CD4-positive, CD25-positive, alpha-beta regulatory T cell (primary cell): ENCODE measurements around the gene ZNF835. TPM values are rescaled to one million over a fixed set of nuclear protein-coding genes. Genes with fewer than 3 reads are reported as not detected.

Experiments
- ATAC-seq, 2 donors: fragments of 150-1000 bp; cut with Tn5 transposase; one replicate each; pipeline ENCODE4 v1.10.0; 2021; ENCODE audit warnings: low read depth in 2 of 2, moderate number of reproducible peaks in 2 of 2, moderate library complexity in 1 of 2
- DNase-seq, 3 donors: peaks; one replicate each; pipeline versions ENCODE4 v3.0.0 to v3.0.0-alpha.2; 2012 to 2022; ENCODE audit warnings: mixed read lengths in 1 of 3
- H3K27ac ChIP-seq: one replicate; pipeline ENCODE4 v1.7.0; 2013; ENCODE audit warnings: mild to moderate bottlenecking, low read length; ENCODE audit not compliant: insufficient read depth, poor library complexity, severe bottlenecking
- H3K27me3 ChIP-seq: one replicate; pipeline ENCODE4 v1.7.0; 2013; ENCODE audit warnings: low read length; ENCODE audit not compliant: control insufficient read depth, insufficient read depth
- H3K36me3 ChIP-seq: one replicate; pipeline ENCODE4 v1.7.0; 2013; ENCODE audit warnings: mild to moderate bottlenecking, low read length, moderate library complexity; ENCODE audit not compliant: control insufficient read depth, insufficient read depth
- H3K4me1 ChIP-seq: 2 replicates; pipeline ENCODE4 v1.7.0; 2013; ENCODE audit warnings: mild to moderate bottlenecking, low read length; ENCODE audit not compliant: insufficient read depth, control insufficient read depth, poor library complexity, severe bottlenecking
- H3K4me3 ChIP-seq: one replicate; pipeline ENCODE4 v1.7.0; 2013; ENCODE audit warnings: low read depth, mild to moderate bottlenecking, low read length, moderate library complexity
- H3K9me3 ChIP-seq, 2 experiments: 1 replicate in 1 of 2; 2 replicates in 1 of 2; pipeline ENCODE4 v1.7.0; 2013; ENCODE audit warnings: low read length in 2 of 2, mild to moderate bottlenecking in 1 of 2, moderate library complexity in 1 of 2; ENCODE audit not compliant: control insufficient read depth in 2 of 2
- H3K27ac Mint-ChIP-seq, 3 donors: one replicate each; pipeline ENCODE4 v1.8.0; 2020 to 2022; ENCODE audit warnings: mild to moderate bottlenecking in 3 of 3, mixed read lengths in 3 of 3, moderate library complexity in 2 of 3
- H3K27me3 Mint-ChIP-seq: one replicate; pipeline ENCODE4 v1.8.0; 2022; ENCODE audit warnings: mild to moderate bottlenecking, mixed read lengths
- H3K36me3 Mint-ChIP-seq: one replicate; pipeline ENCODE4 v1.8.0; 2020; ENCODE audit warnings: mixed read lengths
- H3K4me1 Mint-ChIP-seq, 4 donors: one replicate each; pipeline ENCODE4 v1.8.0; 2020 to 2022; ENCODE audit warnings: mixed read lengths in 4 of 4, mild to moderate bottlenecking in 1 of 4
- H3K4me3 Mint-ChIP-seq, 4 donors: one replicate each; pipeline ENCODE4 v1.8.0; 2020 to 2022; ENCODE audit warnings: mild to moderate bottlenecking in 4 of 4, mixed read lengths in 4 of 4, moderate library complexity in 3 of 4
- H3K9me3 Mint-ChIP-seq, 7 donors: one replicate each; pipeline ENCODE4 v1.8.0; 2020 to 2022; ENCODE audit warnings: mixed read lengths in 7 of 7, mild to moderate bottlenecking in 3 of 7, moderate library complexity in 2 of 7
- polyA plus RNA-seq, 4 donors: library from polyadenylated mRNA; unstranded; fragments of 300-500 nt; fragmentation: Illumina TruSeq; gene quantifications; one replicate each; pipeline ENCODE4 v1.2.3, GENCODE V29; 2021
- total RNA-seq: library from RNA; stranded (reverse); gene quantifications from one replicate; pipeline ENCODE4 v1.2.3, GENCODE V29; 2022

The ZNF835 gene
- total RNA-seq (0.15 TPM), polyA plus RNA-seq (1 to 10 TPM in 2 of 4 donors, under 1 TPM in 2; 0.60 to 5.6 (median 2.8) TPM)

DNA sequence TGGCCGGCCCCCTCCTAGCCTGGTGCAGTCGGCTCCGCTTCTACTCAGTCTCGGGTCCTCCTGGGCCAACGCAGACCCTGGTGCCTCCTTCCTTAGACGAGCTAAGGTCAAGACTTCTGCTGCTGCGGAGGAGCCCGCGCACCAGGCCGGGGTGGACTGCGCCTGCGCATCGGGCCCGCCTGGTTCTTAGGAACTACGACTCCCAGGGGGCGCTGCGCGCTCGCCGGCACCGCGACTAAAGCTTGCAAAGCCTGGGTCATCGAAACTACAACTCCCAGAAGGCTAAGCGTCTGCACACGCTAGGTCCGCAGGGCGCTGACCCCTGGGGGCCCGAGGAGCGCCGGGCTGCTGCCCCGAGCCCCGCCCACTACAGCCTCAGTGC is at the start of gene ZNF835:
Gene ZNF835 (minus strand): TSS at position 145 of the 382 bp plus-strand sequence. CDS start 6,559 bp downstream, outside the sequence.
- peak; percentile 59 to 80 (median 61) for DNase-seq
- peaks cover 3% of the 10 kb centered on the region for H3K36me3 Mint-ChIP-seq
- Histone ChIP-seq H3K36me3 (no peaks in the 10 kb centered on the region), H3K27me3 (no peaks in the 10 kb centered on the region), H3K4me1 (peaks cover 7% of the 10 kb centered on the region), H3K4me3 (peak within 1 kb of the TSS; percentile 59), H3K9me3 (peaks cover 4 to 17% of the 10 kb centered on the region in 2 experiments), H3K27ac (no peak within 1 kb of the TSS)
- peak; percentile 79 to 82 for ATAC-seq
- H3K27ac Mint-ChIP-seq, result peak within 1 kb of the TSS; percentile 56 to 86 (median 79)
- peak within 1 kb of the TSS; percentile 61 to 94 (median 88) for H3K4me3 Mint-ChIP-seq
- peaks cover 0 to 28% (median 3%) of the 10 kb centered on the region in 4 donors for H3K4me1 Mint-ChIP-seq
- H3K27me3 Mint-ChIP-seq, result no peaks in the 10 kb centered on the region
- H3K9me3 Mint-ChIP-seq, result peaks cover 0 to 20% (median 2%) of the 10 kb centered on the region in 7 donors

DNA sequence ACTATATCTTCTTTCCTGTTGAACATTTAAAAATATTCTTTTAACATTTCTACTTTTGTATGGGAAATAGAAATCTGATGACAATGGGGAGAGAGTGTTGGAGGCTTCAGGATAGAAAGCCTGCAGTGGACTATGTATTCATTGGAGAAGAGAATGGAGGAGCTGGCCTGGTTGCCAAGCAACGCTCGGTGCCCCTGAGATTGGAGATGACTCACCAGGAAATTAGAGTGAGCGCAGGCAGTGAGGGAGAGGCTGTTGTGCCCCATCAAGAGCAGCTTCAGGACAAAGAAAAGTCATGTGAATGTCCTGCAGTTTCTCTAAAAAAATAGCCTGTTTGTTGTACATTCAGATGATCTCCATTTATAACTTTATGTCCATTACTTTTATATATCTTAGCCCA is 48.7 kb upstream of the ZNF835 start:
- peaks cover 2 to 46% (median 21%) of the 10 kb centered on the region in 7 donors for H3K9me3 Mint-ChIP-seq
- H3K36me3 Mint-ChIP-seq, result peaks cover 3% of the 10 kb centered on the region

DNA sequence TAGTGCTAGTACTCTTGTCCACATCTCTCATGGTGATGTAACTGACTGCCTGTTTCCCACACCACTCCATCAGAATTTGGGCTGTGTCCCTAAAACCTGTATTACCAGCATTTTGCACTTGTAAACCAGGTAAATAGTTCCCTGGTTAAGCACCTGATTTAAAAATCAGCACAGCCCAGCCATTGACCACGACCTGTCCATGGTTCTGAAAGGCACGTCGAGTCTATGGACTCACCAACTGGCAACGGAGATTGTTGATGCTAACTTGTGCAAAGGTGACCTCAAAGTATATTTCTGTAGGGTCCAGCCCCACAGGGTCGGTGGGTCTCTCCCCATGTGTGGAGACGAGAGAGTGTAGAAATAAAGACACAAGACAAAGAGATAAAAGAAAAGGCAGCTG is 46.7 kb upstream of the ZNF835 start:
- Mint-ChIP-seq H3K27ac (no peak overlapping the region), H3K36me3 (no peaks in the 10 kb centered on the region), H3K4me1 (peaks cover 0 to 5% (median 0%) of the 10 kb centered on the region in 4 donors), H3K9me3 (peaks cover 2 to 37% (median 15%) of the 10 kb centered on the region in 7 donors), H3K27me3 (no peaks in the 10 kb centered on the region), H3K4me3 (no peak overlapping the region)
- no peaks in the 10 kb centered on the region for H3K4me1 ChIP-seq
- no peak overlapping the region for H3K4me3 ChIP-seq
- H3K27me3 ChIP-seq, result no peaks in the 10 kb centered on the region
- DNase-seq, result no peak
- peaks cover 11 to 17% of the 10 kb centered on the region in 2 experiments for H3K9me3 ChIP-seq
- no peaks in the 10 kb centered on the region for H3K36me3 ChIP-seq
- ATAC-seq, result no peak
- no peak overlapping the region for H3K27ac ChIP-seq

More for the DNA sequence above, 48.7 kb upstream of the ZNF835 start:
- no peaks in the 10 kb centered on the region for H3K27me3 ChIP-seq
- no peak overlapping the region for H3K27ac ChIP-seq
- Mint-ChIP-seq H3K4me1 (peaks cover 0 to 5% (median 0%) of the 10 kb centered on the region in 4 donors), H3K27me3 (no peaks in the 10 kb centered on the region), H3K27ac (no peak overlapping the region), H3K4me3 (no peak overlapping the region)
- H3K36me3 ChIP-seq, result no peaks in the 10 kb centered on the region
- DNase-seq, result no peak
- H3K4me1 ChIP-seq, result no peaks in the 10 kb centered on the region
- no peak for ATAC-seq
- H3K4me3 ChIP-seq, result no peak overlapping the region
- peaks cover 14 to 31% of the 10 kb centered on the region in 2 experiments for H3K9me3 ChIP-seq

DNA sequence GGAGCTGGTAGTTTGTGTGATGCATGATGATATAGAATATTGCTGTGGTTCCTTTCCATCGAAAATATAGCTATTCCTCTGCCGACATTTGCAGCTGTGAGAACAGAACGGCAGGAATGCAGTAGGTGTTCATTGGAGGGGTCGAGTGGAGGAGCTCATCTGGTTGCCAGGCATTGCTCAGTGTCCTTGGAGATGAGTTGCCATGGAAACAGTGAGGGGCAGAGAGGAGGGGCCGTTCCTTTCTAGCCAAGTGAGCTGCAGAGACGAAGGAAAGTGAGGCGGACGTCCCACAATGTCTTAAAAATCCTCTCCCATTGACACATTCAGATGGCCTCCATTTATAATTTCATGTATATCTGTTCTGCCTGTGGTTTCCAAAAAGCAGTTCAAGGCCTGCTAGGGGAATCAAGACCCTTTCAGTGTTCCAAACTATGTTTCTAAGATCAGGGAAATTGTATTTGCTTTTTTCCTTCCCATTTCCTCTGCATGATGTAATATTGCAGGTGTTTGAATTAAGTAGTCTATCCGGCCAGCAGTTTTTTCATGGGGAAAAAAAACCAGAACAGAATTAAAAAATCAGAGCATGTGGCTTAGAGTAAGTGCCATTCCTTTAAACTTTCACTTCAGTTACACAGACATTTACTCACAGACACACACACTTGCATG is 41.2 kb upstream of the ZNF835 start:
- peaks cover 0 to 37% (median 18%) of the 10 kb centered on the region in 7 donors for H3K9me3 Mint-ChIP-seq
- DNase-seq (no peak), ATAC-seq (no peak)
- H3K36me3 Mint-ChIP-seq, result no peaks in the 10 kb centered on the region
- no peaks in the 10 kb centered on the region for H3K4me1 ChIP-seq
- peaks cover 16 to 18% of the 10 kb centered on the region in 2 experiments for H3K9me3 ChIP-seq
- H3K27ac Mint-ChIP-seq, result no peak overlapping the region
- no peak overlapping the region for H3K4me3 Mint-ChIP-seq
- no peaks in the 10 kb centered on the region for H3K4me1 Mint-ChIP-seq
- H3K27me3 Mint-ChIP-seq, result no peaks in the 10 kb centered on the region
- no peak overlapping the region for H3K27ac ChIP-seq
- H3K4me3 ChIP-seq, result no peak overlapping the region
- H3K36me3 ChIP-seq, result no peaks in the 10 kb centered on the region
- no peaks in the 10 kb centered on the region for H3K27me3 ChIP-seq

DNA sequence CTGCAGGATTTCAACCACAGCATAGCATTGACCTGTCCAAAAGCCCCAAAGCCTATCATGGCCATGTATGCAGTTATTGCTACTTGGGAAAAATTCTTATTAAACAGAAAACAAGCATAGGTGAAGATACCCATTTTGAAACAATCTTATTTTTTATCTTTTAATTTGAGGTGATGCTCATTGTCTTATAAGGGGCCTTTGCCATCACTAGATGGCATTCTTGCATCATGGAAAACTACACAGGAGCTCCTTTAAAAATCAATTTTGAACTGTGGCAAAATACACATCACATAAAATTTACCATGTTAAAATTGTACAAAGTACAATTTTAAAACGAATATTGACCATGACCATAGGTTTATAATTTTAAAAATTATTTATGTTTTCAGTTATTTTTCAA is 38.9 kb upstream of the ZNF835 start:
- Mint-ChIP-seq H3K36me3 (no peaks in the 10 kb centered on the region), H3K27ac (no peak overlapping the region), H3K9me3 (peaks cover 3 to 43% (median 26%) of the 10 kb centered on the region in 7 donors), H3K4me1 (no peaks in the 10 kb centered on the region), H3K27me3 (no peaks in the 10 kb centered on the region), H3K4me3 (no peak overlapping the region)
- Histone ChIP-seq H3K9me3 (peaks cover 17 to 24% of the 10 kb centered on the region in 2 experiments), H3K4me1 (no peaks in the 10 kb centered on the region), H3K27me3 (no peaks in the 10 kb centered on the region), H3K27ac (no peak overlapping the region), H3K4me3 (no peak overlapping the region), H3K36me3 (no peaks in the 10 kb centered on the region)
- no peak for ATAC-seq
- DNase-seq, result no peak

DNA sequence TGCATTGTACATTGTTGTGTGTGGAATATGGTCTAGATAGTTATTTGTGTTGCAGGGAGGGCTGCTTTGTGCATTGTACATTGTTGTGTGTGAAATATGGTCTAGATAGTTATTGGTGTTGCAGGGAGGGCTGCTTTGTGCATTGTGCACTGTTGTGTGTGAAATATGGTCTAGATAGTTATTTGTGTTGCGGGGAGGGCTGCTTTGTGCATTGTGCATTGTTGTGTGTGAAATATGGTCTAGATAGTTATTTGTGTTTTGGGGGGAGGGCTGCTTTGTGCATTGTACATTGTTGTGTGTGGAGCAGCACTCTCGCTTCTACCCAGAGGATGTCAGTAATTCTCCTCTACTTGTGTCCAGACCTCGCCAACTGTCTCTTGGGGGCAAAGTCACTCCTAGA is 36.3 kb upstream of the ZNF835 start:
- Histone ChIP-seq H3K36me3 (no peaks in the 10 kb centered on the region), H3K27ac (no peak overlapping the region), H3K9me3 (peaks cover 22% of the 10 kb centered on the region in 2 experiments), H3K4me3 (no peak overlapping the region), H3K27me3 (no peaks in the 10 kb centered on the region), H3K4me1 (no peaks in the 10 kb centered on the region)
- DNase-seq (no peak), ATAC-seq (no peak)
- no peak overlapping the region for H3K27ac Mint-ChIP-seq
- no peak overlapping the region for H3K4me3 Mint-ChIP-seq
- no peaks in the 10 kb centered on the region for H3K27me3 Mint-ChIP-seq
- H3K9me3 Mint-ChIP-seq, result peaks cover 7 to 56% (median 28%) of the 10 kb centered on the region in 7 donors
- no peaks in the 10 kb centered on the region for H3K36me3 Mint-ChIP-seq
- H3K4me1 Mint-ChIP-seq, result no peaks in the 10 kb centered on the region

DNA sequence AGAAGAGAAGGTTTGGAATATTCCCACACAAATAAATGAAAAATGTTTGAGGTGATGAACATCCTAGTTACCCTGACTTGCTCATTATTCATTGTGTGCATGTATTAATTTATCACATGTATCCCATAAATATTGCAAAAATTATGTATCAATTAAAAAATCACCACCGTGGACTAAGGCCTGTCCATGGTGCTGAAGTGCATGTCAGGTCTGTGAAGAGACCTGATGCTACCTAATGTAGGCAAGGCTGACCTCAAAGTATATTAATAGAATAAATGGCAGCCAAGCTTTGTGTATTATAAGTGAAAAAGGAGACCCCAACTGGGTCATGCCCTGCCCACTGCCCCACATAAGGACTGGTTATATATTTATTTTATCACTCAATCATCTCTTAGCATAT is 34.4 kb upstream of the ZNF835 start:
- Histone ChIP-seq H3K27me3 (no peaks in the 10 kb centered on the region), H3K4me1 (no peaks in the 10 kb centered on the region), H3K27ac (no peak overlapping the region), H3K4me3 (no peak overlapping the region), H3K9me3 (peaks cover 18 to 28% of the 10 kb centered on the region in 2 experiments), H3K36me3 (no peaks in the 10 kb centered on the region)
- H3K27me3 Mint-ChIP-seq, result no peaks in the 10 kb centered on the region
- H3K9me3 Mint-ChIP-seq, result peaks cover 7 to 52% (median 23%) of the 10 kb centered on the region in 7 donors
- ATAC-seq, result no peak
- no peak overlapping the region for H3K4me3 Mint-ChIP-seq
- peaks cover under 1% of the 10 kb centered on the region for H3K36me3 Mint-ChIP-seq
- DNase-seq, result no peak
- H3K27ac Mint-ChIP-seq, result no peak overlapping the region
- no peaks in the 10 kb centered on the region for H3K4me1 Mint-ChIP-seq

DNA sequence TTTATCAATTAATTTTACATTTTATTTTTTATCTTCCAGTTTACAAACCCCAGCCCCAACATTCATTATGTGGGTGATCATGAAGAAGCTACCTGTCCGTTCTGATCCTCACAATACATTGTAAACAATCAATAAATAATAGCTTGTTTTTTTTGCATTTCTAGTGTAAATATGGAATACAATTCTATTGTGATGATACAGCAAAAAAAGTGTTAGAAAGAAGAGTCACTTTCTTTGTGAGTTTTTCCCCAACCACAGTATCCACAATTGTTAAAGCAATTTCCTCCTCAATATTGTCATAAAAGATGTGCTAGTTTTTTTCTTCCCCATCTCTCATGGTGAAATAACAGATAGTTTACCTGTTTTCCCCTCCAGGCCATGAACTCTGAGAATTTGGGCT is 30.3 kb upstream of the ZNF835 start:
- no peak for DNase-seq
- H3K27ac ChIP-seq, result no peak overlapping the region
- H3K4me3 Mint-ChIP-seq, result no peak overlapping the region
- no peaks in the 10 kb centered on the region for H3K27me3 Mint-ChIP-seq
- H3K4me1 ChIP-seq, result no peaks in the 10 kb centered on the region
- no peak overlapping the region for H3K27ac Mint-ChIP-seq
- peaks cover 27 to 29% of the 10 kb centered on the region in 2 experiments for H3K9me3 ChIP-seq
- H3K4me3 ChIP-seq, result no peak overlapping the region
- H3K4me1 Mint-ChIP-seq, result no peaks in the 10 kb centered on the region
- no peaks in the 10 kb centered on the region for H3K27me3 ChIP-seq
- peaks cover 3% of the 10 kb centered on the region for H3K36me3 Mint-ChIP-seq
- no peak for ATAC-seq
- H3K36me3 ChIP-seq, result no peaks in the 10 kb centered on the region
- H3K9me3 Mint-ChIP-seq, result peaks cover 3 to 43% (median 15%) of the 10 kb centered on the region in 7 donors
